ENCODE data around the gene ZSWIM8. TPM values are rescaled to one million over a fixed set of nuclear protein-coding genes. Genes with fewer than 3 reads are reported as not detected.
A peak's percentile ranks its signal among the peaks of the same experiment; 100 is the strongest.

The ZSWIM8 gene
- total RNA-seq, 2 experiments from 2014 or later, result 58.3 to 69.3 TPM

DNA sequence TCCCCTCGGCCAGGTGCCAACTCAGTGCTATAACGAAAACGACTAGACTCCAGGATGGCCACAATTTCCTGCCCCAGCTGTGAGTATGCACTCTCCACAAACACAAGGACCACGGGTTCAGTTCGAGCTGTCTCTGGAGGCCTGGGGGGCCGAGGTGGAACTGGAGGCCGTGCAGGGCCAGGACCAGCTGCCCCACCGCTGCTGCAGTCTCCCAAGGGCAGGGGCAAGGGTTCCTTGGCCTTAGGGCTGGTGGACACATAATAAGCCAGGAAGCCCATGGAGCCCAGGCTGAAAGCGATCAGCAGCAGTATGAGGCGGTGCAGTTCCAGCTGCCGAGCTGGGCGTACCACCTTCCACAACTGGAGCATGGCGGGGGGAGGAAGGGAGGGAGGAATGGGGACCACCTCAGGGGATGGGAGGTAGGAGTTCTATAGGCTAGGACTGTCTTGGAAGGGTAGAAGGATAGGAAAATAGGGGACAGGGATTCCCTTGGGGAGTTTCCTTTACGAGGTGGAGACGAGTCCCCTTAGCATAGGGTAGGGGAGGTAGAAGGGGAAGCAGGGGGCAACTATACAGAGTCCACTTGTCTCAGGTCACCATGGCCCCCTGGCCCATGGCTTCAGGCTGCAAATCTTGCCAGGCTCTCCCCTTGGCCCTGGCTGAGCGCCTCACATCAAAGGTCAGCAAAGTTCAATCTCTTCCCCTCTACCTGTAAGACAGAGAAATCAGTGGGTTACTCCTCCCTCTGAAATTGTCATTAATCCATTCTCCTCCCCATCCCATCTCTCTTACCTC is 22.8 kb downstream of the ZSWIM8 start:
- ATAC-seq (no peak), DNase-seq (no peak)
- ChIA-PET CTCF (interaction anchor here (1.0 to 3.1 kb wide), 5 partner anchors 20 to 71 kb away, joined by 3 to 22 read pairs (median 5); a partner anchor contains a TSS), POLR2A (interaction anchor here (0.8 to 3.1 kb wide), 4 partner anchors 10 to 64 kb away, joined by 3 to 24 read pairs (median 10); partner anchors contain the start of genes CHCHD1, SEC24C and ZSWIM8)
- Mint-ChIP-seq H3K4me1 (ENCODE audit: low read depth) (peaks cover 61% of the 10 kb centered on the region), H3K27me3 (ENCODE audit: low read depth) (no peaks in the 10 kb centered on the region), H3K27ac (no peak overlapping the region), H3K4me3 (no peak overlapping the region), H3K36me3 (ENCODE audit: low read depth) (peaks cover 65% of the 10 kb centered on the region), H3K9me3 (ENCODE audit: insufficient read depth) (no peaks in the 10 kb centered on the region)

DNA sequence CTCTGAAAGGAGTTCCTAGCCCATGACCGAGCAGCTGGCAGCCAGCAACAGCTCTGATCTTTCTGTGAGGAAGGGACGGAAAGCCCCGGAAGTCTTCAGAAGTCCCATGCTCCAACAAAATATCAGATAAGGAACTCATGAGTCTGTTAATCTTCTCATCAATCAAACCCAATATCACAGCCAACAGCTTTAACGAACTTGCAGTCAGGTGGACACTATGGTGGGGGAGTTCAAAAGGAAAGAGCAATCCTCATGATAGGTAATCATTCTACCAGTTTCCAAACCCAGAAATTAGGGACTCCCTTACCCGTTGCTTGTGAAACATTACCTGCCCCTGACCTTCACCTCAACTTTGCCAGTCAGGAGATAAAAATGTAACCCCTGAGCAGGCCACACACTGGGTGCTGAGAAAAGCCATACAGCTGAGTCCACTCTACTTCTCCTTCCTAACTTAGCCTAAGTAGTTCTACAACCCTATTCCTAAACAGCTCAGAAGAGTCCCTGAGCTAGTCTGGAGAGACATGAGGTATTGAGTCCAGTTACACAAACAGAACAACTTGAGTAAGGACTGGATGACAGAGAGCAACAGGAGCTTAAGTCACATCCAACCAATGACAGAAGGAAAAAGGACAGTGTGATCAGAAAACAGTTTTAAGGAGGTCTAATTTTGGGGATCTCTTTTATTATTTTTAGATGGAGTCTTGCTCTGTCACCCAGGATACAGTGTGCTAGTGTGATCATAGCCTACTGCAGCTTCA is 23.8 kb downstream of the ZSWIM8 start:
- ATAC-seq, result no peak

DNA sequence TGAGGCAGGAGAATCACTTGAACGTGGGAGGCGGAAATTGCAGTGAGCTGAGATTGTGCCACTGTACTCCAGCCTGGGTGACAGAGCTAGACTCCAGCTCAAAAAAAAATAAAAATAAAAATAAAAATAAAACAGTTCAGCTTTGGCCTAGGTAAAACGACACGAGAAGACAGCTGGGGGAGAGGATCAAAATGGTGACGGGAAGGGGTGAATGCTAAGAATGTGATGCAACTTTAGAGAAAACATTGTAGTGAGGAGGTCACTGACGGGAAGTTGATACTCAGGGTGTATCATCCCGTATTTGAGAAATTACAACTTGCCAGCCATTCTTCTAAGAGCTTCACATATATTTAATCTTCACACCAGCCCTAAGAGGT is 24.9 kb downstream of the ZSWIM8 start:
- H3K27ac Mint-ChIP-seq, result peak overlapping the region; percentile 93
- ChIA-PET CTCF (interaction anchor here (1.3 to 3.1 kb wide), 8 partner anchors 12 to 69 kb away, joined by 4 to 22 read pairs (median 6); partner anchors contain the start of gene CHCHD1), POLR2A (interaction anchor here (0.6 to 3.1 kb wide), 13 partner anchors 12 to 340 kb away, joined by 3 to 24 read pairs (median 5); partner anchors contain the start of genes ADK, AP3M1, CHCHD1 and SEC24C)
- DNase-seq, result peak; percentile 41
- peak overlapping the region; percentile 92 for H3K4me3 Mint-ChIP-seq
- no peaks in the 10 kb centered on the region for H3K27me3 Mint-ChIP-seq (ENCODE audit: low read depth)
- no peaks in the 10 kb centered on the region for H3K9me3 Mint-ChIP-seq (ENCODE audit: insufficient read depth)
- ATAC-seq, result no peak
- peaks cover 69% of the 10 kb centered on the region for H3K36me3 Mint-ChIP-seq (ENCODE audit: low read depth)
- peaks cover 52% of the 10 kb centered on the region for H3K4me1 Mint-ChIP-seq (ENCODE audit: low read depth)

More for the DNA sequence above, 23.8 kb downstream of the ZSWIM8 start:
- Mint-ChIP-seq H3K27ac (peak overlapping the region; percentile 72), H3K9me3 (ENCODE audit: insufficient read depth) (no peaks in the 10 kb centered on the region), H3K27me3 (ENCODE audit: low read depth) (no peaks in the 10 kb centered on the region), H3K36me3 (ENCODE audit: low read depth) (peaks cover 64% of the 10 kb centered on the region), H3K4me3 (peak overlapping the region; percentile 92), H3K4me1 (ENCODE audit: low read depth) (peaks cover 54% of the 10 kb centered on the region)
- no peak for DNase-seq
- ChIA-PET POLR2A (interaction anchor here (0.8 to 3.1 kb wide), 9 partner anchors 20 to 341 kb away, joined by 3 to 24 read pairs (median 5); partner anchors contain the start of genes ADK, AP3M1, CHCHD1 and SEC24C), CTCF (interaction anchor here (0.6 to 3.1 kb wide), 10 partner anchors 11 to 1401 kb away, joined by 3 to 22 read pairs (median 4); partner anchors contain the start of gene CHCHD1)

DNA sequence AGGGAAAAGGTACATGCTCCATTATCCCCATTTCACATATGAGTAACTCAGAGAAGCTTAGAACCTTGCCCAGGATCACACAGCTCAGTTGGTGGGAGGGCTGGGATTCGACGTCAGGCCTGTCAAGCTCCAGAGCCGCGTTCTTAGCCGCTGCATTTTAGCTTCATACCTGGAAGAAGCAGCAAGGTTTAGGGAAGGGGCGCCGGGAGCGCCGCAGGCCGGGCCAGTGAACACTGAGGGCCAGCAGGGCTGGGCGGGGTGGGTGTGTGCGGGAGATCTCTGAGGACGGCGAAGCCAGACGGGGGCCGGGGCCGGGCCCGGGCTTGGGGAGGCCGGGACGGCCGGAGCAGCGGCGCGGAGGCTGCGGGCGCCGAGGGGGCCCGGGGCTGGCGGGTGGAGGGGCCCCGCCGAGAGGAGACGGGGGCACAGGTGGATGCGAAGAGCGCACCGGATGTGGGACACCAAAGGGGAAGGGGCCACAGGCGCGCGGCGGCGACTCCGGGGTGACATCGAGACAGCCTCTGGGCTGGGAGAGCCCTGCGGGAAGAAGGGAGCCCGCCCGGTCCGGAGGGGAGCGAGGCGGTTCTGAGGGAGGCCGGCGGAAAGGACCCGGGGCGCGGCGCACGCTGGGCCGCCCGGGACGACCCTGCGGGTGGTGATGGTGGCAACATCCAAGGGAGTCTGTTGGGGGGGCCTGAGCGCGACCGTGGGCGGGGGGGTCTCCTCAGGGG is 25.5 kb downstream of the ZSWIM8 start:
- ChIA-PET POLR2A (interaction anchor here (0.6 to 3.1 kb wide), 13 partner anchors 12 to 339 kb away, joined by 3 to 24 read pairs (median 5); partner anchors contain the start of genes ADK, AP3M1, CHCHD1 and SEC24C), CTCF (interaction anchor here (1.3 to 3.1 kb wide), 7 partner anchors 12 to 68 kb away, joined by 4 to 22 read pairs (median 6); partner anchors contain the start of gene CHCHD1)
- ATAC-seq, result peak; percentile 37
- Mint-ChIP-seq H3K27me3 (ENCODE audit: low read depth) (no peaks in the 10 kb centered on the region), H3K4me3 (peak overlapping the region; percentile 92), H3K36me3 (ENCODE audit: low read depth) (peaks cover 68% of the 10 kb centered on the region), H3K27ac (peak overlapping the region; percentile 93), H3K9me3 (ENCODE audit: insufficient read depth) (no peaks in the 10 kb centered on the region), H3K4me1 (ENCODE audit: low read depth) (peaks cover 48% of the 10 kb centered on the region)
- peak; percentile 71 for DNase-seq

DNA sequence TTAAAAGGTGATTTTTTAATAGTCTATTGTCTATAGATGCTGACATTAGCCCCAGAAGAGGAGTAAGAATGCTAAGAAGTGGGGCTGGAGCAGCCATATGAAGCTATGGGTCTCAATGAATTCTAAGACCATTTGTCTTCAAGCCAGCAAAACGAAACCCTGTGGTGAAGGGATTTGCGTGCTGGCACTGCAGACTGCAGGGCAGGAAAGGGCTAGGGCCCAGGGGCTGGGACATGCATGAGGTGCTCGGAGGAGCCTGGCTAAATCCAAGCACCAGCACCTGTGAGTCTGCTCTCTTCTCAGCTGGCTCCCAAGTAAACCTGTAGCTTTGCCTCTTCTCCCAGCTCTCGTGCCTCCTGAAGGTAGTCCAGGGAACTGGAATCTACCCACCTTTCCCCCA is 27.3 kb downstream of the ZSWIM8 start:
- H3K27ac Mint-ChIP-seq, result no peak overlapping the region
- no peak for DNase-seq
- no peaks in the 10 kb centered on the region for H3K9me3 Mint-ChIP-seq (ENCODE audit: insufficient read depth)
- H3K4me3 Mint-ChIP-seq, result peak overlapping the region; percentile 42
- H3K27me3 Mint-ChIP-seq (ENCODE audit: low read depth), result no peaks in the 10 kb centered on the region
- peaks cover 59% of the 10 kb centered on the region for H3K36me3 Mint-ChIP-seq (ENCODE audit: low read depth)
- ATAC-seq, result no peak
- ChIA-PET POLR2A (interaction anchor here (1.0 kb wide), 1 partner anchor 13 kb away, joined by 3 read pairs; no protein-coding TSS in a partner anchor), CTCF (interaction anchor here (1.1 kb wide), 1 partner anchor 37 kb away, joined by 5 read pairs; no protein-coding TSS in a partner anchor)
- H3K4me1 Mint-ChIP-seq (ENCODE audit: low read depth), result peaks cover 34% of the 10 kb centered on the region

DNA sequence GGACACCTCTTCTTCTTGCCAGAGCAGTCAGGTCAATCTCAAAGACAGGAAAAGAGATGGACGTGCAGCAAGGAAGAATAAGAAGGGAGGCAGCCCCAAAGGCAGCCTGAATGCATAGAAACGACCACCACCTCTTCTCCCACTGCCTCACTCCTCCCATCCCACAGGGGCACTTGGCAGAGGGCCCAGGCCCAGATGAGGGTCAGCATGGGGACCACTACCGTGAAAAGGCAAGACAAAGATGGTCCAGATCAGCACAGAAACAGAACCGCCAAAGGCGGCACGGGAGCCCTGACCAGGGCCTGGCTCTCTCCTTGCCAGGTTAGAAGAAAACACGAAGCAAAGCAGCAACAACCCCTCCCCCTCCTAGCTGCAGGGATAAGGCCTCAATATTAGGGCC is 27.9 kb downstream of the ZSWIM8 start:
- POLR2A ChIA-PET, result no interaction called here
- CTCF ChIA-PET, result no interaction called here
- Mint-ChIP-seq H3K9me3 (ENCODE audit: insufficient read depth) (no peaks in the 10 kb centered on the region), H3K27me3 (ENCODE audit: low read depth) (no peaks in the 10 kb centered on the region), H3K36me3 (ENCODE audit: low read depth) (peaks cover 56% of the 10 kb centered on the region), H3K27ac (no peak overlapping the region), H3K4me1 (ENCODE audit: low read depth) (peaks cover 28% of the 10 kb centered on the region), H3K4me3 (no peak overlapping the region)
- ATAC-seq, result no peak
- no peak for DNase-seq

DNA sequence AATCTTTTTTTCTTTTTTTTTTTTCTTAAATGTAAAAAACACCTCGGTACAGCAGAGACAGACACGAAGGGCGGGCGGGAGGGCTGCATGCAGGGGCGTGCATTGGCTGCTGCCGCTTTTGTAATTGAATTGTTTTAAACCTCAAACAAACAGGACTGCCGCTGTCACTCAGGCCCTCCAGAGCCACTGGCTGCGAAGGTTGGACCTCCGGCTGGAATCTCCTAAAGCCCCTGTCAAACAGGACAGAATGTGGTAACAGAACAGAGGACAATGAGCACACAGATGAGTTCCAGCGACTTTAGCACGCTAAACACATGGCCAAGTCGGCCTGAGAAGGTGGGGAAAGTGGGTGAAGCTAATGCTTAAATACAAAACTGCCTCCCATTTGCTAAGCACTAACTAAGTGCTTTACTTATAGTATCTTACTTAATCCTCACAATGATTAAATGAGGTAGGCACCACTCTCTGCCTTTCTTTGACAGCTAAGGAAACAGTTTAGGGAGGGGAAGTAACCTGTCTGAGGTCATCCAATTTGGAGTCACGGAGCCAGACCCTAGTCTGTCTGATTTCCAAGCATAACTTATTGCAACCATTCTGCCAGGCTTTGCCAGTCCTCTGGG is 29.0 kb downstream of the ZSWIM8 start:
- ATAC-seq (no peak), DNase-seq (no peak)
- H3K9me3 Mint-ChIP-seq (ENCODE audit: insufficient read depth), result no peaks in the 10 kb centered on the region
- H3K4me3 Mint-ChIP-seq, result no peak overlapping the region
- no peaks in the 10 kb centered on the region for H3K27me3 Mint-ChIP-seq (ENCODE audit: low read depth)
- no peak overlapping the region for H3K27ac Mint-ChIP-seq
- ChIA-PET CTCF (interaction anchor here (2.7 kb wide), 1 partner anchor 65 kb away, joined by 11 read pairs; no protein-coding TSS in a partner anchor), POLR2A (no interaction called here)
- H3K36me3 Mint-ChIP-seq (ENCODE audit: low read depth), result peaks cover 45% of the 10 kb centered on the region
- peaks cover 18% of the 10 kb centered on the region for H3K4me1 Mint-ChIP-seq (ENCODE audit: low read depth)

DNA sequence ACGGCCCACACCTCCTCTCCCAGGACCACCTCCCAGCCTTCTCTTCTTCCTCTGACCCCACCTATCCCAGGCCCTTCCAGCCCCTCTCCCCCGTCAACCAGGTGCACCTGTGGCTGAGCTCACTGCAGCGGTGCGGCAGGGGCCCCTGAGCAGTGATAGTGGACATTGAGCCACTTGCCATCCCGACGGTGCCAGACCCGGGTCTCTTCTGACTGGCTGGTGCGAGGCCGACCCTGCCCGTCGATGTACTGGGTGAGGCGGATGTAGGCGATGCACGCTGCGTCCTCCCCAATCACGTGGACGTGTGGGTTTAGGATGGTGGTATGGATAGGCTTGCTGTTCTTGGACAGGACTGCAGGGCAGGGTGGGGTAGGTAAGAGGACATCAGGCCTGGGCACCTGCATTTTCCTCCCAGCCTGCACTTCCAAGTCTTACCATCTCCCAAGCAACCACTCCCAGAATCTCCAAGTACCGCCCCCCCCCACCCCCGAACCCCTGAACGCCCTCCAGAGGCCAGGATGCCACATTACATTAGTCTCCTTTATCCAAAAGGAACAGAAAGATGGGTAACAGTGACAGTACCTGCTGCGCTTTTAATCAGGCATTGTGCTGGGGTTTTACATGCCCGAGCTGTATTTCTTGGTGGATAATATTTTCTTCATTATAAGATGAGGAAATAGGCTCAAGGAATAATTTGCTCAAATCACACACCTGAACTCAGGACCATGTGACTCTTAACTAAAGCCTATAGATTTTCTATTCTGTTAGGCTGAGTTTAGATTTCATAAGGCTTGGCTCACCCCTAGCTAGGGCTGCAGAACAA is 29.7 kb downstream of the ZSWIM8 start:
- H3K9me3 Mint-ChIP-seq (ENCODE audit: insufficient read depth), result no peaks in the 10 kb centered on the region
- no peak for ATAC-seq
- POLR2A ChIA-PET, result no interaction called here
- CTCF ChIA-PET, result interaction anchor here (0.9 to 2.7 kb wide), 4 partner anchors 15 to 65 kb away, joined by 3 to 11 read pairs (median 4); a partner anchor contains a TSS
- H3K4me3 Mint-ChIP-seq, result no peak overlapping the region
- no peak for DNase-seq
- H3K27ac Mint-ChIP-seq, result no peak overlapping the region
- H3K4me1 Mint-ChIP-seq (ENCODE audit: low read depth), result peaks cover 10% of the 10 kb centered on the region
- peaks cover 45% of the 10 kb centered on the region for H3K36me3 Mint-ChIP-seq (ENCODE audit: low read depth)
- no peaks in the 10 kb centered on the region for H3K27me3 Mint-ChIP-seq (ENCODE audit: low read depth)

DNA sequence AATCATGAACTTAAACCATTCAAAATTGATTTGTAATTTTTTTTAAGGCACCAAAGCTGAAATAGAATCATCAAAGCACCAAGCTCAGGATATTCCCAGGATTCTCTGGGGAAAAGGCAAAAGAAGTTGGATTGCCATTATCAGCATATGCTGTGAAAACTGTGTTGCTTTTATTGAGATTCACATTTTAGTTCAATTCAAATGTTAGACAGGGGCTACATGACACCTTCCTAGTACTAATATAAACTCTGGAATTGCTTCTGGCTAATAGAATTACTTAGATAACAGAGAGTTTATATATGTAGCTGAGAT is 30.3 kb downstream of the ZSWIM8 start:
- ChIA-PET POLR2A (no interaction called here), CTCF (interaction anchor here (0.9 to 2.7 kb wide), 4 partner anchors 14 to 64 kb away, joined by 3 to 11 read pairs (median 4); a partner anchor contains a TSS)
- no peaks in the 10 kb centered on the region for H3K9me3 Mint-ChIP-seq (ENCODE audit: insufficient read depth)
- DNase-seq, result no peak
- no peak for ATAC-seq
- H3K36me3 Mint-ChIP-seq (ENCODE audit: low read depth), result peaks cover 42% of the 10 kb centered on the region
- H3K4me1 Mint-ChIP-seq (ENCODE audit: low read depth), result peaks cover 6% of the 10 kb centered on the region
- no peak overlapping the region for H3K27ac Mint-ChIP-seq
- H3K27me3 Mint-ChIP-seq (ENCODE audit: low read depth), result no peaks in the 10 kb centered on the region
- no peak overlapping the region for H3K4me3 Mint-ChIP-seq

All from activated CD8-positive, alpha-beta T cell treated with anti-CD3 and anti-CD28 coated beads, Interleukin-2, amount 10 ng/mL, durations not matched to agents 7 days and 5 days (primary cell).